Tibial nerve (tissue), 4 donors: ENCODE measurements around the gene SMCR8.

Source experiments
- EP300 ChIP-seq, 2 donors: sonication (generic); formaldehyde crosslinking; IDR thresholded peaks; one replicate each; pipeline ENCODE4 v1.6.1; 2017; ENCODE audit warnings: antibody characterized with exemption in 2 of 2, mild to moderate bottlenecking in 1 of 2
- POLR2A ChIP-seq, 2 donors: fragments of 450-650 bp; IDR thresholded peaks; one replicate each; pipeline ENCODE4 v1.6.1; 2017; ENCODE audit warnings: antibody characterized with exemption in 2 of 2, mild to moderate bottlenecking in 2 of 2, moderate library complexity in 2 of 2
- TF ChIP-seq, protein P1 (sequence below), 5 experiments: fragments of 200-600 bp in 3 of 5; fragments of 450-650 bp in 2 of 5; sonication (generic) in 3 of 5; IDR thresholded peaks; one replicate each; pipeline ENCODE4 v1.5.1; 2016 to 2019; ENCODE audit warnings: antibody characterized with exemption in 5 of 5, mild to moderate bottlenecking in 3 of 5, moderate library complexity in 2 of 5

DNA sequence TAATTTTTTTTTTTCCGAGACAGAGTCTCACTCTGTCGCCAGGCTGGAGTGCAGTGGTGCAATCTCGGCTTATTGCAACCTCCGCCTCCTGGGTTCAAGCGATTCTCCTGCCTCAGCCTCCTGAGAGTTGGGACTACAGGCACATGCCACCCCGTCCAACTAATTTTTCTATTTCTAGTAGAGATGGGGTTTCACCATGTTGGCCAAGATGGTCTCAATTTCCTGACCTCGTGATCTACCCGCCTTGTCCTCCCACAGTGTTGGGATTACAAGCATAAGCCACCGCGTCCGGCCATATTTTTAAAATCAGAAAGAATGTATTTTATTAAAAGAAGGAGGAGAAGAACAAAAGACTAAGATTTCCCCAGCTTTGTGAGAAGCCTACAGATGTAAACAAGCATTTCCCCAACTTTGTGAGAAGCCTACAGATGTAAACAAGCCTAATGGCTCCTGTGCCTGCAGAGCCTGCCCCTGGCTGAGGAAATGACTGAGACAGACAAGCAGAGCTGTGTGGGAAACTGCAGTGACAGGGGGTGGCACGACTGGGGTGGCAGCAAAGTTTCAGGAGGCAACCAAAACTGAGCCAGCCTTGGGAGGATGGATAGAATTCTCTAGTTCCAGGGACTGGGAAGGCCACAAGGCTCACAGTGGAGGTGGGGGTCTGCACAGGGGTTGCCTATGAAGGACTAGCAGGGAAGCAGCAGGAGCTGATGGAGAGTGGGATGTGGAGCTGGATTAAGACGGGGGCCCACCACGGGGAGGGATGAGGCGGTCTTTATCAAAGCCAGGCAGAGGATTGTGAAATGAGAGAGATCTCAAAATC lies 23.2 kb upstream of the SMCR8 start:
- TF ChIP-seq POLR2A (IDR thresholded peaks at IDR 0.05) (no peak), EP300 (IDR thresholded peaks at IDR 0.05) (no peak)
- TF ChIP-seq, protein P1, sequence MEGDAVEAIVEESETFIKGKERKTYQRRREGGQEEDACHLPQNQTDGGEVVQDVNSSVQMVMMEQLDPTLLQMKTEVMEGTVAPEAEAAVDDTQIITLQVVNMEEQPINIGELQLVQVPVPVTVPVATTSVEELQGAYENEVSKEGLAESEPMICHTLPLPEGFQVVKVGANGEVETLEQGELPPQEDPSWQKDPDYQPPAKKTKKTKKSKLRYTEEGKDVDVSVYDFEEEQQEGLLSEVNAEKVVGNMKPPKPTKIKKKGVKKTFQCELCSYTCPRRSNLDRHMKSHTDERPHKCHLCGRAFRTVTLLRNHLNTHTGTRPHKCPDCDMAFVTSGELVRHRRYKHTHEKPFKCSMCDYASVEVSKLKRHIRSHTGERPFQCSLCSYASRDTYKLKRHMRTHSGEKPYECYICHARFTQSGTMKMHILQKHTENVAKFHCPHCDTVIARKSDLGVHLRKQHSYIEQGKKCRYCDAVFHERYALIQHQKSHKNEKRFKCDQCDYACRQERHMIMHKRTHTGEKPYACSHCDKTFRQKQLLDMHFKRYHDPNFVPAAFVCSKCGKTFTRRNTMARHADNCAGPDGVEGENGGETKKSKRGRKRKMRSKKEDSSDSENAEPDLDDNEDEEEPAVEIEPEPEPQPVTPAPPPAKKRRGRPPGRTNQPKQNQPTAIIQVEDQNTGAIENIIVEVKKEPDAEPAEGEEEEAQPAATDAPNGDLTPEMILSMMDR (IDR thresholded peaks at IDR 0.05), result no peak
